IMR-90 (cell line): ENCODE data around the gene ATXN1. TPM values are rescaled to one million over a fixed set of nuclear protein-coding genes. Genes with fewer than 3 reads are reported as not detected.

Source experiments
- ATAC-seq: fragments of 200-7000 bp; cut with Tn5 transposase; 2 replicates; pipeline ENCODE4 v1.9.1; 2020; ENCODE audit warnings: low read depth, mild to moderate bottlenecking, moderate library complexity
- BruUV-seq: library from RNA; stranded (reverse); fragments of 400-500 nt; replicated peaks from 2 replicates; lab custom pipeline; 2021; lab: Mats Ljungman, UMichigan
- CTCF ChIA-PET: fragments of 300-600 bp; formaldehyde crosslinking; extraction: SDS; loops from one replicate; lab custom pipeline; 2021; ENCODE audit warnings: antibody characterized with exemption; lab: Yijun Ruan, JAX
- POLR2A ChIA-PET: fragments of 300-600 bp; sonication (Branson Sonifier 250); formaldehyde crosslinking; loops from one replicate; lab custom pipeline; 2022; ENCODE audit warnings: antibody characterized with exemption; ENCODE audit not compliant: unreplicated experiment; lab: Charles Lee
- DNase-seq: peaks from one replicate; pipeline ENCODE4 v3.0.0; 2013
- H2AFZ ChIP-seq: replicated peaks from 2 replicates; pipeline ENCODE3; 2013; ENCODE audit warnings: low read length, mild to moderate bottlenecking; ENCODE audit not compliant: poor library complexity
- H2AK5ac ChIP-seq: 2 replicates; pipeline ENCODE4 v1.6.1; 2013; ENCODE audit warnings: low read depth, low read length, inconsistent platforms
- H2AK9ac ChIP-seq: replicated peaks from 2 replicates; pipeline ENCODE3; 2013; ENCODE audit warnings: mild to moderate bottlenecking, low read depth, low read length, moderate library complexity; ENCODE audit not compliant: poor library complexity
- H2BK120ac ChIP-seq: 2 replicates; pipeline ENCODE4 v1.6.1; 2013; ENCODE audit warnings: low read depth, low read length, inconsistent platforms
- H2BK15ac ChIP-seq: 3 replicates; pipeline ENCODE4 v1.6.1; 2013; ENCODE audit warnings: low read depth, low read length, inconsistent platforms
- H2BK20ac ChIP-seq: 2 replicates; pipeline ENCODE4 v1.6.1; 2013; ENCODE audit warnings: low read depth, mild to moderate bottlenecking, inconsistent platforms, low read length, moderate library complexity
- H2BK5ac ChIP-seq: 2 replicates; pipeline ENCODE4 v1.6.1; 2013; ENCODE audit warnings: mild to moderate bottlenecking, low read depth, low read length, inconsistent platforms; ENCODE audit not compliant: poor library complexity, severe bottlenecking
- H3K14ac ChIP-seq: replicated peaks from 2 replicates; pipeline ENCODE4 v1.6.1; 2013; ENCODE audit warnings: low read depth, low read length, inconsistent platforms
- H3K18ac ChIP-seq: 2 replicates; pipeline ENCODE4 v1.6.1; 2013; ENCODE audit warnings: low read depth, low read length, control low read depth
- H3K23ac ChIP-seq: 2 replicates; pipeline ENCODE4 v1.6.1; 2013; ENCODE audit warnings: low read depth, low read length, inconsistent platforms
- H3K27ac ChIP-seq: 2 replicates; pipeline ENCODE4 v1.5.1; 2013; ENCODE audit warnings: mild to moderate bottlenecking, control low read depth, low read length; ENCODE audit not compliant: insufficient read depth
- H3K27me3 ChIP-seq: 2 replicates; pipeline ENCODE4 v1.6.1; 2013; ENCODE audit warnings: low read length; ENCODE audit not compliant: control insufficient read depth, insufficient read depth
- H3K36me3 ChIP-seq: 2 replicates; pipeline ENCODE4 v1.6.1; 2013; ENCODE audit warnings: low read length, mixed read lengths; ENCODE audit not compliant: control insufficient read depth, insufficient read depth
- H3K4ac ChIP-seq: 2 replicates; pipeline ENCODE4 v1.6.1; 2013; ENCODE audit warnings: low read depth, low read length, inconsistent platforms
- H3K4me1 ChIP-seq: 2 replicates; pipeline ENCODE4 v1.6.1; 2013; ENCODE audit warnings: low read length, mixed read lengths; ENCODE audit not compliant: control insufficient read depth, insufficient read depth
- H3K4me2 ChIP-seq: 2 replicates; pipeline ENCODE4 v1.6.1; 2013; ENCODE audit warnings: low read depth, mild to moderate bottlenecking, control low read depth, low read length, moderate library complexity
- H3K4me3 ChIP-seq: 2 replicates; pipeline ENCODE4 v1.5.1; 2013; ENCODE audit warnings: low read depth, mild to moderate bottlenecking, control low read depth, low read length, moderate library complexity; ENCODE audit not compliant: insufficient read depth
- H3K56ac ChIP-seq: 2 replicates; pipeline ENCODE4 v1.6.1; 2013; ENCODE audit warnings: low read length, inconsistent platforms; ENCODE audit not compliant: insufficient read depth; ENCODE audit errors: extremely low read depth
- H3K79me1 ChIP-seq, 2 experiments: 2 replicates each; pipeline ENCODE4 v1.6.1; 2013; ENCODE audit warnings: low read length in 2 of 2, inconsistent platforms in 1 of 2, low read depth in 1 of 2
- H3K9ac ChIP-seq: 2 replicates; pipeline ENCODE4 v1.6.1; 2013; ENCODE audit warnings: low read depth, low read length, control low read depth
- H3K9me1 ChIP-seq: 2 replicates; pipeline ENCODE4 v1.6.1; 2013; ENCODE audit warnings: low read length, inconsistent platforms; ENCODE audit not compliant: insufficient read depth
- H3K9me3 ChIP-seq: 2 replicates; pipeline ENCODE4 v1.6.1; 2013; ENCODE audit warnings: low read length; ENCODE audit not compliant: control insufficient read depth, insufficient read depth
- H4K20me1 ChIP-seq: 2 replicates; pipeline ENCODE4 v1.6.1; 2013; ENCODE audit warnings: low read length, inconsistent platforms; ENCODE audit not compliant: insufficient read depth
- H4K5ac ChIP-seq: 2 replicates; pipeline ENCODE4 v1.6.1; 2013; ENCODE audit warnings: mild to moderate bottlenecking, low read depth, low read length, control low read depth
- H4K8ac ChIP-seq, 2 experiments: 2 replicates each; pipeline ENCODE4 v1.6.1; 2013; ENCODE audit warnings: low read depth in 2 of 2, low read length in 2 of 2, control low read depth in 1 of 2, inconsistent platforms in 1 of 2
- H4K91ac ChIP-seq: 2 replicates; pipeline ENCODE4 v1.6.1; 2013; ENCODE audit warnings: low read depth, low read length, inconsistent platforms; ENCODE audit not compliant: insufficient read depth
- BHLHE40 ChIP-seq: fragments of 150-350 bp; IDR thresholded peaks from 2 replicates; pipeline ENCODE4 v1.6.1; 2016; ENCODE audit warnings: mild to moderate bottlenecking, low read depth, low read length
- CEBPB ChIP-seq: IDR thresholded peaks from 2 replicates; pipeline ENCODE4 v1.6.1; 2012; ENCODE audit warnings: low read depth, low read length, improper control_type of control experiment
- CHD1 ChIP-seq: IDR thresholded peaks from 2 replicates; pipeline ENCODE4 v1.6.1; 2012; ENCODE audit warnings: low read depth, low read length, improper control_type of control experiment
- FOS ChIP-seq: fragments of 150-350 bp; IDR thresholded peaks from 2 replicates; pipeline ENCODE4 v1.6.1; 2016; ENCODE audit warnings: low read depth, low read length
- MAFK ChIP-seq: IDR thresholded peaks from 2 replicates; pipeline ENCODE4 v1.6.1; 2012; ENCODE audit warnings: low read depth, low read length, improper control_type of control experiment
- MXI1 ChIP-seq: IDR thresholded peaks from 2 replicates; pipeline ENCODE4 v1.6.1; 2012; ENCODE audit warnings: low read depth, mild to moderate bottlenecking, low read length, moderate library complexity, borderline replicate concordance
- POLR2A ChIP-seq: IDR thresholded peaks from 2 replicates; pipeline ENCODE4 v1.6.1; 2012; ENCODE audit warnings: mild to moderate bottlenecking, low read depth, low read length
- RAD21 ChIP-seq: IDR thresholded peaks from 2 replicates; pipeline ENCODE4 v1.6.1; 2012; ENCODE audit warnings: low read length, improper control_type of control experiment
- RCOR1 ChIP-seq: IDR thresholded peaks from 2 replicates; pipeline ENCODE4 v1.6.1; 2012; ENCODE audit warnings: mild to moderate bottlenecking, low read length, improper control_type of control experiment; ENCODE audit not compliant: insufficient replicate concordance
- RFX5 ChIP-seq: IDR thresholded peaks from 2 replicates; pipeline ENCODE4 v1.8.0; 2012; ENCODE audit warnings: low read depth, mild to moderate bottlenecking, low read length, moderate library complexity
- SMC3 ChIP-seq: fragments of 150-350 bp; IDR thresholded peaks from 2 replicates; pipeline ENCODE4 v1.6.1; 2016; ENCODE audit warnings: low read depth, mild to moderate bottlenecking, antibody characterized with exemption, low read length, moderate library complexity
- WGBS, 2 experiments: methylation state at CpG; one replicate each; pipeline versions ENCODE4 v1.1.5 to v1.1.7; 2013; ENCODE audit warnings: missing lambda C conversion rate in 2 of 2; ENCODE audit not compliant: insufficient read length in 1 of 2; ENCODE audit errors: extremely low coverage in 2 of 2; 5-methylcytosine and 5-hydroxymethylcytosine counted together
- dilution Hi-C: fragments of 300-500 bp; cut with HindIII; formaldehyde crosslinking; loops from one replicate; pipeline ENCODE4 v1.14.3; 2018; ENCODE audit warnings: low sequenced_read_pairs; ENCODE audit not compliant: unreplicated experiment
- in situ Hi-C: fragments of 300-500 bp; cut with MboI; formaldehyde crosslinking; loops from 3 replicates; pipeline ENCODE4 v1.14.3; 2019; ENCODE audit warnings: low sequenced_read_pairs, inconsistent platforms, mixed read lengths
- intact Hi-C: fragments of 100-400 bp; cut with micrococcal nuclease; formaldehyde crosslinking; loops from 2 replicates; pipeline ENCODE4 v1.10.0; 2022
- polyA plus RNA-seq, 3 experiments: library from polyadenylated mRNA; depleted of rRNA; stranded (reverse); fragments of >200 nt; gene quantifications; 2 replicates each; pipeline ENCODE4 v1.2.3, GENCODE V29; 2012; ENCODE audit warnings: low replicate concordance in 1 of 3
- total RNA-seq: library from RNA; depleted of rRNA; stranded (reverse); fragments of >200 nt; gene quantifications from 2 replicates; pipeline ENCODE4 v1.2.3, GENCODE V29; 2012
- TF ChIP-seq, protein P1 (sequence below): conservative IDR thresholded peaks from 2 replicates; pipeline ENCODE4 v1.5.1; 2012; ENCODE audit warnings: mild to moderate bottlenecking, low read depth, low read length, improper control_type of control experiment
- TF ChIP-seq, protein P2 (sequence below): fragments of 150-350 bp; IDR thresholded peaks from 2 replicates; pipeline ENCODE4 v1.6.1; 2016; ENCODE audit warnings: low read depth, mild to moderate bottlenecking, low read length, moderate library complexity, borderline replicate concordance

ATXN1 gene
- total and polyA plus RNA-seq, 2 of the 4 experiments (the other 2 are of a cell fraction) = 7.3 to 11.1 TPM

GRCh38 chr6:16369989-16370388 is 391.3 kb downstream of the ATXN1 start:
- H3K56ac ChIP-seq = no peak overlapping the region
- H3K14ac ChIP-seq = no peak overlapping the region
- H3K27me3 ChIP-seq = no peaks in the 10 kb centered on the region
- H3K23ac ChIP-seq = no peak overlapping the region
- H3K9ac ChIP-seq = no peak overlapping the region
- no peak overlapping the region for H2BK120ac ChIP-seq
- WGBS, 2 experiments = no CpG with 5 or more reads among the region's 5 CpGs
- H4K5ac ChIP-seq = no peak overlapping the region
- no peak overlapping the region for H2BK20ac ChIP-seq
- BruUV-seq = no TSS peak
- H2AFZ ChIP-seq = no peak overlapping the region
- H3K4me2 ChIP-seq = no peak overlapping the region
- TF ChIP-seq, protein P1, sequence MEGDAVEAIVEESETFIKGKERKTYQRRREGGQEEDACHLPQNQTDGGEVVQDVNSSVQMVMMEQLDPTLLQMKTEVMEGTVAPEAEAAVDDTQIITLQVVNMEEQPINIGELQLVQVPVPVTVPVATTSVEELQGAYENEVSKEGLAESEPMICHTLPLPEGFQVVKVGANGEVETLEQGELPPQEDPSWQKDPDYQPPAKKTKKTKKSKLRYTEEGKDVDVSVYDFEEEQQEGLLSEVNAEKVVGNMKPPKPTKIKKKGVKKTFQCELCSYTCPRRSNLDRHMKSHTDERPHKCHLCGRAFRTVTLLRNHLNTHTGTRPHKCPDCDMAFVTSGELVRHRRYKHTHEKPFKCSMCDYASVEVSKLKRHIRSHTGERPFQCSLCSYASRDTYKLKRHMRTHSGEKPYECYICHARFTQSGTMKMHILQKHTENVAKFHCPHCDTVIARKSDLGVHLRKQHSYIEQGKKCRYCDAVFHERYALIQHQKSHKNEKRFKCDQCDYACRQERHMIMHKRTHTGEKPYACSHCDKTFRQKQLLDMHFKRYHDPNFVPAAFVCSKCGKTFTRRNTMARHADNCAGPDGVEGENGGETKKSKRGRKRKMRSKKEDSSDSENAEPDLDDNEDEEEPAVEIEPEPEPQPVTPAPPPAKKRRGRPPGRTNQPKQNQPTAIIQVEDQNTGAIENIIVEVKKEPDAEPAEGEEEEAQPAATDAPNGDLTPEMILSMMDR = no peak
- TF ChIP-seq RAD21 (no peak), MAFK (no peak), BHLHE40 (no peak), SMC3 (no peak), MXI1 (no peak), CHD1 (no peak), CEBPB (no peak), RCOR1 (no peak), FOS (no peak), POLR2A (no peak), RFX5 (no peak)
- TF ChIP-seq, protein P2, sequence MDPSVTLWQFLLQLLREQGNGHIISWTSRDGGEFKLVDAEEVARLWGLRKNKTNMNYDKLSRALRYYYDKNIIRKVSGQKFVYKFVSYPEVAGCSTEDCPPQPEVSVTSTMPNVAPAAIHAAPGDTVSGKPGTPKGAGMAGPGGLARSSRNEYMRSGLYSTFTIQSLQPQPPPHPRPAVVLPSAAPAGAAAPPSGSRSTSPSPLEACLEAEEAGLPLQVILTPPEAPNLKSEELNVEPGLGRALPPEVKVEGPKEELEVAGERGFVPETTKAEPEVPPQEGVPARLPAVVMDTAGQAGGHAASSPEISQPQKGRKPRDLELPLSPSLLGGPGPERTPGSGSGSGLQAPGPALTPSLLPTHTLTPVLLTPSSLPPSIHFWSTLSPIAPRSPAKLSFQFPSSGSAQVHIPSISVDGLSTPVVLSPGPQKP = no peak
- DNase-seq (no peak), ATAC-seq (no peak)
- H4K8ac ChIP-seq = no peak overlapping the region
- peak overlapping the region; percentile 15 for H2AK9ac ChIP-seq
- dilution Hi-C loops (no loop called here), intact Hi-C loops (no loop called here), in situ Hi-C loops (no loop called here)
- peaks cover 0 to 4% of the 10 kb centered on the region in 2 experiments; a peak in 1 of 4 replicates for H3K79me1 ChIP-seq
- no peak overlapping the region for H3K4me3 ChIP-seq
- H2BK15ac ChIP-seq = no peak overlapping the region
- ChIA-PET CTCF (interaction anchor here (1.1 kb wide), 1 partner anchor 64 kb away, joined by 3 read pairs; no protein-coding TSS in a partner anchor), POLR2A (no interaction called here)
- no peaks in the 10 kb centered on the region for H3K9me3 ChIP-seq
- no peak overlapping the region for H3K18ac ChIP-seq
- no peak overlapping the region for H3K4ac ChIP-seq
- H3K36me3 ChIP-seq = peaks cover 5% of the 10 kb centered on the region; the same call in 1 of the 2 replicates
- H4K20me1 ChIP-seq = no peaks in the 10 kb centered on the region
- H3K27ac ChIP-seq = no peak overlapping the region
- H3K9me1 ChIP-seq = peaks cover 6% of the 10 kb centered on the region; the same call in 1 of the 2 replicates
- H2AK5ac ChIP-seq = no peak overlapping the region
- no peaks in the 10 kb centered on the region for H3K4me1 ChIP-seq
- no peak overlapping the region for H2BK5ac ChIP-seq
- H4K91ac ChIP-seq = no peak overlapping the region
